NCI-H2107 (cell line): Measurements from ENCODE around the gene TCN2.
A peak's percentile ranks its signal among the peaks of the same experiment; 100 is the strongest.
"Not testable (repeated sequence)": the region's sequence is repeated elsewhere in the genome, so short reads cannot be mapped to it uniquely, and the experiment has no call there.

ENCODE experiments used
- DNase-seq: peaks from one replicate; lab custom pipeline; 2025; lab: John Stamatoyannopoulos, UW

TCN2 gene

DNA sequence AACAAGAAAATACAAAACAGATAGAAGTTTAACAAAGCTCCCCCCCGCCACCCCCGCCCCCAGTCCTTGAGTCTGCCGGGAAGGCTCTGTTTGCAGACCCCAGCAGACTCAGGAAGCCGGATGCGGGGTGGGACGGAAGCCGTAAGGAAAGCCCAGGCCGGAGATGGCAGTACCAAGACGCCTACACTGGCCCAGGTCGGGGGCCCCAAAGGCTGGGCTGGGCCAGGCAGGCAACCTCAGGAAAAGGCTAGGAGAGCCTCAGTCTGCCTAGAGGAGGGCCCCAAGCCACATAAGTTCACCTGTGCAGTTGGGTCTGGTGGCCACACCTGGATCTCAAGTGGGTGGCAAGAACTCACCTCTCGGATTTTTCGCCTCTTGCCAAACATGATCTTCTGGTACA is 28.5 kb upstream of the TCN2 start:
- no peak for DNase-seq

DNA sequence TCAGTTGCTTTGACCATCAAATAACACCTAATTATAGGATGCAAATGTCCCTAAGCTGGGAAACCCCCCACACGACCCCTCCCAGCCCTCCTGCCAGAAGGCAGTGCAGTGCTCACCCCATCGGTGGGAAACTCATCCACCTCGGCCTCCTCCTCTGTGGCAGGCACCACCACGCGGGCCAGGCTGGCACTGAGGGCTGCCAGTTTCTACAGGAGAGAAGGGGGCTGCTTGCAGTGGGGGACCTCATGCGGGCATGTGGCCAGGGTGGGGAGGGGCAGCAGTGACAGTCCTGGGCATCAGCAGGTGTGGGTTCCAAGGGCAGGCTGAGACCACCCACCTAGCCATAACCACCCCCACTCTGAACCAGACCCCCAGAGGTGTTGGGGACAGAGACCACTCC is 26.1 kb upstream of the TCN2 start:
- DNase-seq, result no peak

DNA sequence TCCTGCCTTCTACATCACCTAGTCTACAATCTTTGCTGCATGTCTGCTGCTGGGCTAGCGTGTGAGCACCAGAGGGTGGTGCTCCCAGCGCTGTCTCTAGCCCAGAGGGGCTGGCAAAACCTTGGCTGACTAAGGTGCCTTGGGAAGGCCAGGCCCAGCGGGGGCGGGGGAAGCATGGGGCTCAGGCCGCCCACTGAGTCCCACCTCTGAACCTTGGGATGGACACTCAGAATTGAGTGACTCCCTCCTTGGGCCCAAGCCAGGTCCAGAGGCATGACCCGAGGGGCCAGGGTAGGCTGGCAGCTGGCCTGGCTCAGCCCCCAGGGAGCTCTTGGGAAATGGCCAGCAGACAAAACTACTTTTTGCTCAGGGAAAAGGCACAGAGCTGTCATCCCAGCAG is 24.9 kb upstream of the TCN2 start:
- no peak for DNase-seq

DNA sequence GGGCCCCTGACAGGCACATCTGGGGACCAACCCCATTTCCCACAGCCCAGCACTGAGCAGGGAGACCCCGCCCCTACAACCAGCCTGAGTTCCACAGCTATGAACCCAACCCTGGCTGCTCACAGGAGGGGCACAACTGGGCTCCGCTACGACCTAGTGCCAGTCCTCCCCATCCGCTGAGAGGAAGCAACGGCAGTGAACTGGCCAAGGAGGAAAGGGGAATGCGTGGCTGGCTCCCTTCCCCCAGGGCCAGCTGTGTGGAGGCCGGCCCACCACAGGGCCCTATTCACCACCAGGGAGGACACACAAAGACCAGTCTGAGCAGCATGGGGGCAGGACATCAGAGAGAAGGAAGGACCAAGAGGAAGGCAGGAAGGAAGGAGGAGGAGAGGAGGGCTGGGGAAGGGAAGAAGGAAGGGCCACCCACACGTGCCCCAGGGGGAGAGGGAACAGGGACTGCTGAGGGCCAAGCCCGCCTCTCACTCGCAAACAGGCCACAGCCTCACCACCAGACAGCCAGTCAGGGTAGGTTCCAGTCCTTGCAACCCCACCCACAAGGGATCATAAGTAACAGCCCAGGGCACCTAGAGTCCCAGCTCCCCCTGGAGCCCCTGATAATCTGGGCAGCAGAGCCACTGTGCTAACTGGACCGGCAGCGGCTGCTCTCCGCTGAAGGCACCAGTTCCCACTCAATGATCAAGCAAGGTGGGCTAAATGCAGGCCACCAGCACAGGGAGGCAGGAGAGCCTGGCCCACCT is 24.0 kb upstream of the TCN2 start:
- no peak for DNase-seq

DNA sequence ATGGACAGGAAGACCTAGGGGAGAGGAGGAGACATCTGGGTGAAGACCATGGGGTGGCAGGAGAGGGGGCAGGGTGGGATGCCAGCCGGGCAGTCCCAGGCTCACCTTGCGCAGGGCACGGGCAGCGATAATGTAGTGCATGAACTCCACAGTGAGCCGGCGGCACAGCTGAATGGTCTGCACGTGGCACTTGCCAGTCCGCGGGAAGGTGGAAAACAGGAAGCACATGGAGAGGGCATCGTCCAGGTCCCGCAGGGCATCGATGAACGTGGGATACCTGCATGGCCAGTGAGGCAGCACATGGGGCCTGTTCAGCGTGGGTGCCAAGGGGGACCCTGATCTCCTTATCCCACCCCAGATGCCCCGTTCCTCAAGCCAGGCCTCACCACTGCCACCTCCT is 22.5 kb upstream of the TCN2 start:
- no peak for DNase-seq

DNA sequence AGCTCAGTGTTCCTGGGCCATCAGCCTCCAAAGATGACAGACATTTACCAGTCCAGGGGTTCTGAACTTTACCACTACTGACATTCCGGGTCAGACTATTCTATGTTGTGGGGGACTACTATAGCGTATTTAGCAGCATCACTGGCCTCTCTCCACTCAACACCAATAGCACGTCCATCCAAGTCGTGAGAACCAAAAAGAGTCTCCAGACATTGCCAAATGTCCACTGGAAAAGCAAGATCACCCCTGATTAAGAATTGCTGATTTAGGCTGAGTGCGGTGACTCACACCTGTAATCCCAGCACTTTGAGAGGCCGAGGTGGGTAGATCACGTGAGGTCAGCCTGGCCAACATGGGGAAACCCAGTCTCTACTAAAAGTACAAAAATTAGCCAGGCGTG is 20.6 kb upstream of the TCN2 start:
- no peak for DNase-seq

DNA sequence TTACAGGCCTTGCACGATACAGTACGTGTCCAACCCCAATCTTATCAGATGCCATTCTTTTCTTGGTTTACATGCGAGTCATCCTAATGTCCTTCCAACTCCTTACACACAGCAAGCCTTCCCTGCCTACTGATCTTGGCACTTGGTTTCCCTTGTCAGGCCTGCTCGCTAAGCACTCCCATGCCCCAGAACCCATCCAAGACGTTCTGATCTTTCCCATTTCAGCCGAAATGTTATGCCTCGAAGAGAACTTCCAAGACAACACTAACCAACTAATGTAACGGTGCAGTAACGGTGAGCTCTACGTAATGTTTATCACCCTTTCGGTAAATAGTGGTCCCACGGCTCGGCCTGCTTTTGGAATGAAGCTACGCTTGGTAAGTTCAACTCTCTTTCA is 15.8 kb upstream of the TCN2 start:
- no peak for DNase-seq

DNA sequence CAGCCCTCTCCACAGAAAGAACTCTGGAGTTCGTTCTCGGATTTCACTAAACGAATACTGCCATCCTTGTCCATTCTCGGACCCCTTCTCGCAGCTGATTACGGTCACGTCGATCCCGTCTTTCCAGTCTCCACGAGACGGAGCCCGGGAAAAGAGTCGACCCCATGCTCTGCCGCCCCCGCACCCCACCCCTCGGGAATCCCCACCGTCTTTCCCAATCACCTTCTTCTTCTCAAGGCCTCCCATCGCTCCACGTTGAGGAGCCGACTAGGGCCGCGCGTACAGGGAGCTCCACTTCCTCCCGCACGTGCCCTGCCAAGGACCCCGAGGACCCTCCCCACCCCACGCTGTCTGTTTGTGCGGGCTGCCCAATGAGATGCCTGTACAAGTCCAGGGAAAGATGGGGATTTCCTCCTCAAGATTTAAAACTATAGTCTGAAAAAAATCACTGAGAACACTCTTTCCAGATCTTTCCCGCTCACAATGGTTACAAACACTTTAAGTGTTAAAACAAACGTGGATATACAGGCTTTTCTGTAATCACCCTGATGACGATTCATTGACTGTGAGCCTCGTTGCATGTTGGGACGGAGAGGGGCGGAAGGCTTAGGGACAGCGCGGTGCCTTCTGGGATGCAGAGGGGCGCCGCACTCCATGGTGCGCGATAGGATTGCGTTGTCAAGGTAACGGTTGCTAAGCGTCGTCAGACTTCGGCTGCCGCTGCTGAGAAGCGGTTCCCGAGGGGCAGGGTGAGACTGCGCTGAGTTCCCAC is 15.2 kb upstream of the TCN2 start, which contains the start of gene PES1:
Gene PES1 (minus strand): TSS at position 323 of the 772 bp plus-strand sequence. CDS start 77 bp downstream, at position 246.
- peak; percentile 87 for DNase-seq

DNA sequence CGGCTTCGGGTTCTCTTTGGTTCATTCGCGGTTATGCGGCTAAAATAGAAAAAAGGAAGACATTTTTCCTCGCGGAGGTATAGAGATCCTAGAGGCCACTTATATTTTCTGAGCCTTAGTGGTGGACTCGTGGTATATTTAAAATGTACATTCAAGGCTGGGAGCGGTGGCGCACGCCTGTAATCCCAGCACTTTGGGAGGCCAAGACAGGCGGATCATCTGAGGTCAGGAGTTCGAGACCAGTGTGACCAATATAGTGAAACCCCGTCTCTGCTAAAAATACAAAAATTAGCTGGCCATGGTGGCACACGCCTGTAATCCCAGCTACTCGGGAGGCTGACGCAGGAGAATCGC is 14.6 kb upstream of the TCN2 start:
- not testable (repeated sequence) for DNase-seq

DNA sequence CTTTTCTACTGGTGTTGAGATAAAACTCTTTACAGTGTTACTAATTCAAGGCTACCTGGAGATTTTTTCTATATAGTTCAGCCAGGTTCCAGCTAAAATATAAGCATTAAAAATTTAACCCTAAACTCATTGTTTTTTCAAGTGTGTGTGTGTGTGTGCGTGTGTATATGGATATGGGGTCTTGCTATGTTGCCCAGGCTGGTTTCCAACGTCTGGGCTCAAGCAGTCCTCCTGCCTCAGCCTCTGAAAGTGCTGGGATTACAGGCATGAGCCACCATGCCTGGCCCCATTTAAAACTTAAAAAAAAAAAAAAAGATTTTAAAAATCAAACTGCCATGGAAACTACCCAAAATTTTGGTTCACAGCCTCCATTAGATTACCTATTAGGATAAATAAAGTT is 10.8 kb upstream of the TCN2 start:
- DNase-seq, result no peak

DNA sequence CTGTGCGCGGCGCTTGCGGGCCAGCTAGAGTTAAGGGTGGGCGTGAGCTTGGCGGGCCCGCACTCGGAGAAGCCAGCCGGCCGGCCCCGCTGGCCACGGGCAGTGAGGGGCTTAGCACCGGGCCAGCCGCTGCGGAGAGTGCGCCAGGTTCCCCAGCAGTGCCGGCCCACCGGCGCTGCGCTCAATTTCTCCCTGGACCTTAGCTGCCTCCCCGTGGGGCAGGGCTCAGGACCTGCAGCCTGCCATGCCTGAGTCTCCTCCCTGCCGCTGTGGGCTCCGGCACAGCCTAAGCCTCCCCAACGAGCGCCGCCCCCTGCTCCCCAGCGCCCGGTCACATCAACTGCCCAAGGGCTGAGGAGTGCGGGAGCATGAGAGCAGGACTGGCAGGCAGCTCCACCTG is 10.1 kb upstream of the TCN2 start:
- no peak for DNase-seq

DNA sequence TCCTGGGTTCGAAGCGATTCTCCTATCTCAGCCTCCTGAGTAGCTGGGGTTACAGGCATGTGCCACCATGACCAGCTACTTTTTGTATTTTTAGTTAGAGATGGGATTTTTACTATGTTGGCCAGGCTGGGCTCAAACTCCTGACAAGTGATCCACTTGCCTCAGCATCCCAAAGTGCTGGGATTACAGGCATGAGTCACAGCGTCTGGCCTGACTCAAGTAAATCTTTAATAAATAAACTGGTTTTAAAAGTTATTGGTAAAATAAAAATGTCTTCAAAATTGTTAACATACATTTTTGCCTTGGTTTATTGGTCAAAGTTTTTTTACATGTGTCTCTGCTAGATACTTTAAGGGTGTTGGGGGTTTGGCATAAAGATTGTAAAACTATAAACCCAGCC is 8.0 kb upstream of the TCN2 start:
- DNase-seq, result no peak

DNA sequence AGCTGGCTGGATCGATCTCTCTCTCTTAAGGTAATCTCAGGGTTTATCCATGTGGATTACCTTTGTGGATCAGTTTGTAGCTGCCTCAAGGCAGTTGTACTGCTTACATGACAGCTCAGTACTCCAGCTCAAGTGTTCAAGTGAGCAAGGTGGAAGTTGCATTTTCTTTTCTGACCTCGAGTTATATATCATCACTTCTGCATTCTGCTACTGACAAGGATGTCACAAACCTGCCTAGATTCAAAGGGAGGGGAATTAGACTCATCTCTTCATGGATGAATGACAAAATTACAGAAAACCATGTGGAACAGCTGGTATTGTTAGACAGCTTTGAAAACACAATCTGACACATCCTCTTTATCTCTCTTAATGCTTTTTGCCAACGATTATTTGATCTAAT is 6.1 kb upstream of the TCN2 start:
- DNase-seq, result no peak

DNA sequence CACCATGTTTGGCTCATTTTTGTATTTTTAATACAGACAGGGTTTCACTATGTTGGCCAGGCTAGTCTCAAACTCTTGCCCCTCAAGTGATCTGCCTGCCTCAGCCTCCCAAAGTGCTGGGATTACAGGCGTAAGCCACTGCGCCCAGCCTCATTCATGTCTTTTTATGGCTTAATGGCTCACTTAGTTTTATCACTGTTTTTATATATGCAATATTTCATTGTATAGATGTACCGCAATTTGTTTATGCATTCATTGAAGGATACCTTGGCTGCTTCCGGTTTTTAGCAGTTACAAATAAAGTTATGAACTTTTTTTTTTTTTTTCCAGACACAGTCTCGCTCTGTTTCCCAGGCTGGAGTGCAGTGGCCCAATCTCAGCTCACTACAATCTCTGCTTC is 5.5 kb upstream of the TCN2 start:
- no peak for DNase-seq

DNA sequence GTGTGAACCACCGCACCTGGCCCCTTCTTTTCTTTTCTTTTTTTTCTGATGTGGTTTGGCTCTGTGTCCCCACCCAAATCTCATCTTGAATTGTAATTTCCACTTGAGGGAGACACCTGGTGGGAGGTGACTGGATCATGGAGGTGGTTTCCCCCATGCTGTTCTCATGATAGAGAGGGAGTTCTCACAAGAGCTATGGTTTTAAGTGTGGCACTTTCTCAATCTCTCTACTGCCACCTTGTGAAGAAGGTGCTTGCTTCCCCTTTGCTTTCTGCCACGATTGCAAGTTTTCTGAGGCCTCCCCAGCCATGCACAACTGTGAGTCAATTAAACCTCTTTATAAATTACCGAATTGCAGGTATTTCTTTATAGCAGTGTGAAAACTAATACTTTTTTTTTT is 4.9 kb upstream of the TCN2 start:
- DNase-seq, result no peak

DNA sequence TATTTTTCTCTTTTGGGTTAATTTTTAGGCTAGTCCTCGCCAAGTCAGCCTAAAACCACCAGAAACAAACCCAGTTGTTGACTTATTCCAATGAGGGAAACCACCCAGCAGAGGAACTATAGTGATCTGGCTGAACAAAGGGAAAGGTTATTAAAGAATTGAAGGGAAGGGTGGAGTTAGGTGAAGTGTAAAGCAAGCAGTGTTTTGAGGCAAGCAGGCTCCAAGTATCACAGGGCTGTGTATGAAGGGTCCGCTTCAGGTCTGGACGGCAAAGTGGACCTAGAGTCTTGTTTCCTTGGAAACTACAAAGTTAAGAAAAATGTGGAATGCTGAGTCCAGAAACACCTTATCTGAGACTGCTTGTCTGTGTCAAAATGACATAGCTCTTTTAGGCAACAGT is 3.2 kb upstream of the TCN2 start:
- DNase-seq, result no peak

DNA sequence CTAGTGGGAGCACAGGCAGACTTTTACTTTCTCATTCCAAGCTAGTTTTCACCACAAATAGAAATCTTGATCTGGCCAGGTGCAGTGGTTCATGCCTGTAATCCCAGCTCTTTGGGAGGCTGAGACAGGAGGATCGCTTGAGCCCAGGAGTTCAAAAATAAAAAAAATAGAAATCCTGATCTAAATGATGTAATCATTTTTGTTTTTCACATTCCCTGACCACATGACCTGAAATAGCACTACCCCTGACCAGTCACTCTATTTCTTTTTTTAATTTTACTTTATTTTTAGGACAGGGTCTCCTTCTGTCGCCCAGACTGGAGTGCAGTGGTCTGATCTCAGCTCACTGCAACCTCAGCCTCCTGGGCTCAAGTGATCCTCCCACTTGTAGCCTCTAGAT is 2.3 kb upstream of the TCN2 start:
- DNase-seq, result no peak

DNA sequence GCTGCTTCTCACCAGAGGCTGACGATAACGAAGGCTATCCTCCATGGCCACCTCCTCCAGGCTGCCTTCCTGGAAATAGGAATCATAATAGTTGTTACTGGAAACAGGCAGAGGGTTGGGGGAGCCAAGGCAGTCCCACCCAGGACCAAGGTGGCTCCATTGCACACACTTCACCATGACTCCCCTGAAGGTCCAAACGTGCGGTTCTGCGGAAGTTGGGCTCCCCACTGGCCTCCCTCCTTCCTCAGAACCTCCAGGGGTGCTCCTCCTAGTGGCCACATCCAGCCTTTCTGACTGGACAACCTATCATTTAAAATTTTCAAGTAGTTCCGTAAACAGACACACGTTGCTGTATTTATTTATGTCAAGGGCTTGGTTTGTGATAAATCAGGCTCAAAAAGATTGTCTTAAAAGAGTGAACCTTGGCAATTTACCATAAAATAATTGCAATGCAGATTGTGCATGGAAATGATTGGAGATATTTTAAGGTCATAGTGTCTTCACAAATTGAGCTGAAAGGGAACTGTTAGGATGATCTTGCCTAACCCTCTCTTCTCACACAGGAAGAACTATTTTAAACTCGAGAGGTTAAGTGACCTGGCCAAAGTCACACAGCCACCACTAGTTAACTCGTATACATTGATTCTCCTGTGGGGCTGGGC is 1.4 kb upstream of the TCN2 start:
- no peak for DNase-seq

DNA sequence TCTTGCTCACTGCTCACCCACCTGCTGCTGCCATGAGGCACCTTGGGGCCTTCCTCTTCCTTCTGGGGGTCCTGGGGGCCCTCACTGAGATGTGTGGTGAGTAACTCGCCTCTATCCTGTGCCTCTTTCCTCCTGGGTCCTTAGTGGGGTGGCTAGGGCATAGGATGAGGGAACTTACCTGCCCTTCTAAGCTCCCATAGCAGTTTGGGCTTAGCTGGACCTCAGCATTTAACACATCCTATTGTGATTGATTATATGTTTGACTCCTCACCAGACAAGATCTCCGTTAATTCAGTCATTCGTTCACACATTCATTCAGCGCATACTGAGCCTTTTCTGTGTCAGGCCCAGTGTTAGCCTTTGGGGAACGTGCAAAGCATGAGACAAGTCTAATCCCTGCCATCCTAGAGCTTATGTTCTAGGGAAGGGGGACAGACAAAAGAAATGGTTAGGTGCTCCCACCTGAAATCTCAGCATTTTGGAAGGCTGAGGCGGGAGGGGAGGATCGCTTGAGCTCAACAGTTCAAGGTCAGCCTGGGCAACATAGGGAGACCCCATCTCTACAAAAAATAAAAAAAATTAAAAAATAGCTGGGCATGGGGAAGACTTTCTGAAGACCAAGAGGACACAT is 441 bp downstream of the TCN2 start:
- no peak for DNase-seq

DNA sequence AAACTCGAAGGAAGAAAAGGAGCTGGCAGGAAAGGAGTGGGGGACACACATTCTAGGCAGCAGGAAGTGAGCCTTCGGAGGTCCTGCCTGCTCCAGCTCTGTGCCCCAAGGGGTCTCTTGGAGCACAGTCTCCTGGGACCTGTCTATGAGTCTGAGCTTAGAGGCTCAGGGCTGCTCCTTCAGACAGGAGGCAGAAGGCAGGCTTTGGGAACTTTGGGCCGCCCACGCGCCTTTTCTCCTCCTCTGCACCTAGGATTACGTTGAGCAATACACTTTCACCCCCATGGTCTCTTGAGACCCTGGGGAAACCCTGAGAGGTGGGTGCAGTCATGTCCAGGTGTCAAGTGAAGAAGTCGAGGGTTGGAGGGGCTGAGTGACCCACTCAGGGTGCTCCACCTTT is 965 bp downstream of the TCN2 start:
- DNase-seq, result no peak

DNA sequence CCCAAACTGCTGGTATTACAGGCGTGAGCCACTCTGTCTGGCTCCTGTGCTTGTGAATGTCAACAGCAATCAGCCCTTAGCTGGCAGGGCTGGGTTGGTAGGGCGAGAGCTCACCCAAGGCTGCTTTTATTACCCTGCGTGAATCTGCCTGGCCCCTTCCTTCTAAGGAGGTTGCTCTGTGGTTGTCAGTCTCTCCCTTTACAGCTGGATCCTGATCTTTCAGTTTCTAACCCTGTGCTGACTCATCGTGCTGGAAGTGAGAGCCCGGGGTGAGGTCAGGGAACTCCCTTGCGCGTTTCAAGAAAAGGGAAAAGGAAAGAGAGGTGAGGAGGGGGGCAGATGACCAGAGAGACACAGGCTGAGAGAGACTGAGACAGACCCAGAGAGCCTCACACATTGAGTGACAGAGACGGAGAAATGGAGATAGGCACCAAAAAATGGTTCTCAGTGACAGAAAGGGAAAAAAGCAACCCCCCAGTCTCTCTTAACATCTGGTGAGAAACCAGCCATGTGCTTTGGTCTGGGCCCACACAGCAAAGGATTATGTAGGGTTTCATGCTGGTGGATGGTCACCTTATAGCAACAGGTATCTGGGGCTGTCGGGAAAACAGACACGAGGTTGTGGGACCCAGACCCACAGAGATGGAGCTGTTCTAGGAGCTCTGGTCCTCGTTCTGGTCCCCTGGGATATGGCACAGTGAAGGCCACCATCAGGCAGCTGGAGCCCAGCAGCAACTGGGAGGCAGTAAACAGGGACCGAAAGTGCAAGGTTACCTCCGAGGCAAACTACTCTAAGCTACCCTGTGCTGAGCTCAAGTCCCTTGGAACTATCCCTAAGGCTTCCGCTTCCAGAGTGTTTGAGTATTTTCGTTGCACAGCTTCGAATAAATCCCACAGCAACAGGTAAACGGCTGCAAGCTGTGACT is 2.5 kb downstream of the TCN2 start:
- DNase-seq, result no peak

DNA sequence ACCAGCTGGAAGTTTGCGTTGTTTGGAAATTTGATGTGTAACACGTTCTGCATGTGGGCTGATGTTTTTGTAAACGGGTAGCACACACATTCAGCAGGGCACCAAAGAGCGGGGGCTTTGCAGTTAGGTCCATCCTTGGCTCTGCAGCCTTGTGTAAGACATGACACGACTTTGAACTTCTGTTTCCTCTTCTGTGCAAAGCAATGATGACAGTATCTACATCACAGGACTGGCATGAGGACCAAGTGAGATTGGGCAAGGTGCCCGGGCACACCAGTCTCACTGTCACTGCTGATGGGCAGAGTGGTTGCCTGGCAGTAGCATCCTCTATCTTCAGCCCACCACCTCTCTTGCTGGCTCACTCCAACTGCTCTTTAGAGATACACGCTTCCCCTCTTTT is 3.3 kb downstream of the TCN2 start:
- no peak for DNase-seq
